Gastroesophageal sphincter (tissue), 4 donors: ENCODE data around the gene GPR153. TPM values are rescaled to one million over a fixed set of nuclear protein-coding genes. Genes with fewer than 3 reads are reported as not detected.

ENCODE experiments used
- ATAC-seq: fragments of 150-250 bp; one replicate; pipeline ENCODE4 v1.9.1; 2016; ENCODE audit warnings: mild to moderate bottlenecking, moderate library complexity
- H3K27ac ChIP-seq, 4 donors: fragments of 200-600 bp; sonication (generic) in 3 of 4; 1 replicate in 3 of 4; 2 replicates in 1 of 4; pipeline ENCODE4 v1.5.1; 2016 to 2019
- H3K27me3 ChIP-seq: fragments of 200-600 bp; sonication (generic); one replicate; pipeline ENCODE4 v1.5.1; 2019
- H3K36me3 ChIP-seq, 2 donors: fragments of 200-600 bp; sonication (generic); one replicate each; pipeline ENCODE4 v1.5.1; 2019; ENCODE audit warnings: control low read depth in 1 of 2
- H3K4me1 ChIP-seq, 3 donors: fragments of 200-600 bp; sonication (generic); 1 replicate in 2 of 3; 2 replicates in 1 of 3; pipeline ENCODE4 v1.5.1; 2016 to 2019; ENCODE audit warnings: control low read depth in 2 of 3
- H3K4me3 ChIP-seq, 2 donors: fragments of 200-600 bp; sonication (generic); one replicate each; pipeline ENCODE4 v1.5.1; 2019; ENCODE audit warnings: mild to moderate bottlenecking in 1 of 2, moderate library complexity in 1 of 2
- H3K9me3 ChIP-seq, 3 donors: fragments of 200-600 bp; sonication (generic); one replicate each; pipeline ENCODE4 v1.5.1; 2017 to 2019; ENCODE audit warnings: control low read depth in 2 of 3
- EP300 ChIP-seq: sonication (generic); formaldehyde crosslinking; IDR thresholded peaks from one replicate; pipeline ENCODE4 v1.6.1; 2017; ENCODE audit warnings: antibody characterized with exemption, mild to moderate bottlenecking
- POLR2A ChIP-seq, 2 donors: fragments of 450-650 bp; IDR thresholded peaks; one replicate each; pipeline ENCODE4 v1.6.1; 2017; ENCODE audit warnings: antibody characterized with exemption in 2 of 2, mild to moderate bottlenecking in 2 of 2, moderate library complexity in 1 of 2
- POLR2AphosphoS5 ChIP-seq: sonication (generic); formaldehyde crosslinking; IDR thresholded peaks from one replicate; pipeline ENCODE4 v1.6.1; 2017; ENCODE audit warnings: antibody characterized with exemption
- WGBS, 2 donors: methylation state at CpG; one replicate each; pipeline ENCODE4 v1.1.5; 2018; ENCODE audit warnings: low coverage in 1 of 2; 5-methylcytosine and 5-hydroxymethylcytosine counted together
- total RNA-seq, 4 donors: library from RNA; depleted of rRNA; stranded (reverse); fragments of >200 nt; gene quantifications; one replicate each; pipeline ENCODE4 v1.1.0, GENCODE V29; 2016
- TF ChIP-seq, protein P1 (sequence below), 4 experiments: fragments of 200-600 bp in 2 of 4; fragments of 450-650 bp in 2 of 4; sonication (generic) in 1 of 4; IDR thresholded peaks; one replicate each; pipeline ENCODE4 v1.5.1; 2017 to 2019; ENCODE audit warnings: antibody characterized with exemption in 4 of 4, mild to moderate bottlenecking in 2 of 4, moderate library complexity in 2 of 4

The GPR153 gene
- total RNA-seq, 4 donors from 2014 or later = 2.6 to 8.9 (median 6.2) TPM

DNA sequence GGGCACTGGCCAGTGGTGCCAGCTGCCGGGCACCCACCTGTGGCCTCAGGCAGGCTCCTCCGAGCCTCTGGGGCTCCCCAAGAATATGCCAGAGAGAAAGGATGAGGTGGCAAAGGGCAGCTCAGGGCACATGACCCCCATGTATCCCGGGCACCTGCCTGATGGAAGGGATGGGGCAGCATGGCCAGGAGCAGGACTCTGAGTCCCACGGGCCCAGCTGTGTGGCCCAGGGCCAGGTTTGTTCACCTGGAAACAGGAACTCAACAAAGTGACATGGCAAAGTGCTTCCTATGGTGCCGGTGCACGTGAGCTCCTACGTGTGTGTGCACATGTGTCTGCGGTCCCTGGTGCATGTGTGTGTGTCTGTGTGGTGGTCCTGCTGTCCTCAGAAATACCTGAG lies 9.5 kb upstream of the GPR153 start:
- TF ChIP-seq, protein P1, sequence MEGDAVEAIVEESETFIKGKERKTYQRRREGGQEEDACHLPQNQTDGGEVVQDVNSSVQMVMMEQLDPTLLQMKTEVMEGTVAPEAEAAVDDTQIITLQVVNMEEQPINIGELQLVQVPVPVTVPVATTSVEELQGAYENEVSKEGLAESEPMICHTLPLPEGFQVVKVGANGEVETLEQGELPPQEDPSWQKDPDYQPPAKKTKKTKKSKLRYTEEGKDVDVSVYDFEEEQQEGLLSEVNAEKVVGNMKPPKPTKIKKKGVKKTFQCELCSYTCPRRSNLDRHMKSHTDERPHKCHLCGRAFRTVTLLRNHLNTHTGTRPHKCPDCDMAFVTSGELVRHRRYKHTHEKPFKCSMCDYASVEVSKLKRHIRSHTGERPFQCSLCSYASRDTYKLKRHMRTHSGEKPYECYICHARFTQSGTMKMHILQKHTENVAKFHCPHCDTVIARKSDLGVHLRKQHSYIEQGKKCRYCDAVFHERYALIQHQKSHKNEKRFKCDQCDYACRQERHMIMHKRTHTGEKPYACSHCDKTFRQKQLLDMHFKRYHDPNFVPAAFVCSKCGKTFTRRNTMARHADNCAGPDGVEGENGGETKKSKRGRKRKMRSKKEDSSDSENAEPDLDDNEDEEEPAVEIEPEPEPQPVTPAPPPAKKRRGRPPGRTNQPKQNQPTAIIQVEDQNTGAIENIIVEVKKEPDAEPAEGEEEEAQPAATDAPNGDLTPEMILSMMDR (IDR thresholded peaks at IDR 0.05) = no peak
- no peak for TF ChIP-seq POLR2AphosphoS5
- no peaks in the 10 kb centered on the region for H3K36me3 ChIP-seq
- H3K27ac ChIP-seq = no peak overlapping the region
- H3K4me1 ChIP-seq = peaks cover 0 to 41% (median 0%) of the 10 kb centered on the region in 3 donors
- no CpG with 5 or more reads among the region's 8 CpGs for WGBS, 2 donors
- H3K27me3 ChIP-seq = no peaks in the 10 kb centered on the region
- ATAC-seq = no peak
- H3K4me3 ChIP-seq = no peak overlapping the region
- H3K9me3 ChIP-seq = no peaks in the 10 kb centered on the region

- Histone ChIP-seq H3K4me1 (peaks cover 0 to 44% (median 0%) of the 10 kb centered on the region in 3 donors), H3K27me3 (no peaks in the 10 kb centered on the region), H3K4me3 (no peak overlapping the region), H3K36me3 (no peaks in the 10 kb centered on the region), H3K27ac (no peak overlapping the region), H3K9me3 (no peaks in the 10 kb centered on the region)
- no peak for ATAC-seq
- 47% methylated on average over 3 of the region's 22 CpGs; no CpG with 5 or more reads in 1 of the 2 donors for WGBS, 2 donors
- TF ChIP-seq, protein P1 (IDR thresholded peaks at IDR 0.05) = no peak
- TF ChIP-seq EP300 = no peak
- TF ChIP-seq POLR2AphosphoS5 = no peak
- TF ChIP-seq POLR2A (IDR thresholded peaks at IDR 0.05) = no peak
These were observed 9.0 kb upstream of the GPR153 start for GRCh38 chr1:6269720-6270400.

DNA sequence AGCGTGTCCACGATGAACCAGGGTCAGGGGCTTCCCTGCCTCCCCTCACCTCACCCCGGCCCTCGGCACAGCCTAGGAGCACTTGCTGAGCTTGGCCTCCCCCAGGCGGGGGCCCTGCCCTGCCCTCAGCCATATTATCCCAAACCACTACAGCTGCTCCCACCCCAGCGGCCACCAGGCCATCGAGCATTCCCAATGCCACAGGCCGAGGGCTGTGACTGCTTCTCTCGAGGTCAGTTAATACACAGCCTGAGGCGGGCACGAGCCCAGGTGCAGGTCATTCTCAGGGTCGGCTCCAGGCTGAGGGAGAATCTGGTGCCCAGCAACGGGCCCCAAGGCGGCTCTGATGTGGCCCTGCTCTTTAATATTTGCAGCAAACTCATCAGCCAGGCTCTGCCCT lies 8.4 kb upstream of the GPR153 start:
- no CpG with 5 or more reads among the region's 14 CpGs for WGBS, 2 donors
- H3K27ac ChIP-seq = no peak overlapping the region
- no peak for ATAC-seq

GRCh38 chr1:6268415-6268814 lies 7.5 kb upstream of the GPR153 start:
- no peak for ATAC-seq
- Histone ChIP-seq H3K9me3 (no peaks in the 10 kb centered on the region), H3K4me1 (peaks cover 0 to 49% (median 5%) of the 10 kb centered on the region in 3 donors), H3K36me3 (no peaks in the 10 kb centered on the region), H3K27ac (no peak overlapping the region), H3K4me3 (no peak overlapping the region), H3K27me3 (peaks cover 4% of the 10 kb centered on the region)
- 89% methylated on average over 6 of the region's 21 CpGs; no CpG with 5 or more reads in 1 of the 2 donors for WGBS, 2 donors
- no peak for TF ChIP-seq POLR2AphosphoS5
- no peak for TF ChIP-seq POLR2A (IDR thresholded peaks at IDR 0.05)
- TF ChIP-seq EP300 = no peak
- TF ChIP-seq, protein P1 (IDR thresholded peaks at IDR 0.05) = no peak

More for the DNA sequence above, 8.4 kb upstream of the GPR153 start:
- TF ChIP-seq, protein P1 (IDR thresholded peaks at IDR 0.05) = no peak
- TF ChIP-seq POLR2AphosphoS5 (no peak), EP300 (no peak), POLR2A (IDR thresholded peaks at IDR 0.05) (no peak)
- no peaks in the 10 kb centered on the region for H3K36me3 ChIP-seq
- peaks cover 0 to 44% (median 0%) of the 10 kb centered on the region in 3 donors for H3K4me1 ChIP-seq
- no peaks in the 10 kb centered on the region for H3K9me3 ChIP-seq
- no peak overlapping the region for H3K4me3 ChIP-seq
- H3K27me3 ChIP-seq = no peaks in the 10 kb centered on the region

GRCh38 chr1:6267686-6268322 lies 6.9 kb upstream of the GPR153 start:
- WGBS, 2 donors = 75 to 81% methylated on average over 8 of the region's 12 CpGs
- Histone ChIP-seq H3K4me1 (peaks cover 0 to 51% (median 11%) of the 10 kb centered on the region in 3 donors), H3K4me3 (no peak overlapping the region), H3K36me3 (no peaks in the 10 kb centered on the region), H3K9me3 (no peaks in the 10 kb centered on the region), H3K27me3 (peaks cover 10% of the 10 kb centered on the region), H3K27ac (no peak overlapping the region)
- ATAC-seq = no peak
- TF ChIP-seq POLR2A (IDR thresholded peaks at IDR 0.05) = no peak
- TF ChIP-seq EP300 = no peak
- no peak for TF ChIP-seq POLR2AphosphoS5
- TF ChIP-seq, protein P1 (IDR thresholded peaks at IDR 0.05) = no peak
